HL-60 (cell line): Measurements from ENCODE around the gene PROM1.

ENCODE experiments used
- DNase-seq, 2 experiments: peaks; one replicate each; pipeline ENCODE4 v3.0.0-alpha.2; 2010 to 2020; ENCODE audit warnings: low read depth in 1 of 2, low spot score in 1 of 2
- H3K27ac ChIP-seq: fragments of 250-450 bp; sonication (Bioruptor Pico); replicated peaks from 2 replicates; pipeline ENCODE4 v1.5.1; 2020; ENCODE audit warnings: mild to moderate bottlenecking, moderate library complexity
- H3K27me3 ChIP-seq: fragments of 250-450 bp; sonication (Bioruptor Pico); 2 replicates; pipeline ENCODE4 v1.5.1; 2021; ENCODE audit warnings: mild to moderate bottlenecking, moderate library complexity; ENCODE audit not compliant: insufficient read depth, poor library complexity, severe bottlenecking
- H3K4me3 ChIP-seq: replicated peaks from 2 replicates; pipeline ENCODE4 v1.5.1; 2011; ENCODE audit warnings: mild to moderate bottlenecking, control low read depth, low read length; ENCODE audit not compliant: insufficient read depth
- CTCF ChIP-seq: IDR thresholded peaks from one replicate; pipeline ENCODE4 v1.5.1; 2011; ENCODE audit warnings: low read length, control low read depth, inconsistent platforms; ENCODE audit not compliant: insufficient read depth
- GABPA ChIP-seq: IDR thresholded peaks from 2 replicates; pipeline ENCODE4 v1.6.1; 2012; ENCODE audit warnings: low read depth
- POLR2AphosphoS5 ChIP-seq: IDR thresholded peaks from 2 replicates; pipeline ENCODE4 v1.6.1; 2012; ENCODE audit warnings: low read depth
- REST ChIP-seq: IDR thresholded peaks from 2 replicates; pipeline ENCODE4 v1.6.1; 2012; ENCODE audit warnings: low read depth; ENCODE audit not compliant: insufficient replicate concordance
- SPI1 ChIP-seq: IDR thresholded peaks from 2 replicates; pipeline ENCODE4 v1.6.1; 2012; ENCODE audit warnings: low read depth, mild to moderate bottlenecking, borderline replicate concordance

Gene PROM1

DNA sequence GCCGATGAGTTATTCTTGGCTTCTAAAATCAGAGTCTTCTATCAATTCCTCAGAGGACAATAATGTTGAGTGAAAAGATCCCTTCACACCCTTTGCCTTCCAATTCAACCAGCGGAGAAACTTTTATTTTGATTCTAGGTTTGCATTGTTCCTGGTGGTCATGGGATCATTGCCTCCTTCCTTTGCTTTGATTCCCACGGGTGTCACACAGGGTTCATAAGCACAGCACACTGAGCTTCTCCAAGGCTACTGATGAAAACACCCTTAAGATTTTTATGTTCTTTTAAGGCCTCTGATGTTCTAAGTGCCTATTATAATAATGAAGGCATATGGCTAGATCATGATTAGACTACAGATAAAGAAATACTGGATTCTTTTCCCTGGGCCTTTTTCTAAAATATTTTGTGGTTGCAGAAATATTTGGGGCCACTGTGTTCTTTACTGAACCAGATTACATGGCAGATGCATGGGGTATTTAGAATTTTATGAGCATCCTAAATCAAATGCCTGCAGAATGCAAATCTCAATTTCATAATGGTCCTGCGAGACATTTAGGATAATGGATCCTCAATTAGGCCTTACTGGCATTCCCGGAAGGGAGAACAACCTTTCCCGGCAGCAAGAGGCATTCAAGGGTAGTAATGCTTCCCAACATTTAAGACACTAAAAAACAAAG lies 76.9 kb downstream of the PROM1 start:
- no peak for DNase-seq
- Histone ChIP-seq H3K4me3 (no peak overlapping the region), H3K27ac (no peak overlapping the region), H3K27me3 (no peaks in the 10 kb centered on the region)
- TF ChIP-seq REST, result no peak
- no peak for TF ChIP-seq SPI1
- TF ChIP-seq CTCF, result no peak
- TF ChIP-seq GABPA, result no peak
- no peak for TF ChIP-seq POLR2AphosphoS5

DNA sequence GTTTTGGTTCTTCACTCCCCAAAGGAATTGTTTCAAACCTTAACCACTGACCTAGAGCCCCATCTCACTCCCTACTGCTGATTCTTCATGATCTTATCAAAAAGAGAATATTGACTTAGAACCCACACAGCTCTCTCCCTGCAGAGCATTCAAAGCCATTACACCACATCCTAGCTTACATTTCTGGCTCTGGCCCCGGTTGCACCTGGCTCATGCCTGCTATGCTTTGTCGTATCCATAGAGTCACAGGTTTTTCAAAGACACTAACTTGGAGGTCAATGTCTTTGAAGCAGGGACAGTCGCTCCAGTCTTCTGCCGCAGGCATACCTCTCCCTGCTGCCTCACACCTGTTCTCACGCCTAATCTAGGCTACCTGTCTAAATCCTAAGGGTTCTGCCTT lies 78.1 kb downstream of the PROM1 start:
- H3K4me3 ChIP-seq, result no peak overlapping the region
- H3K27me3 ChIP-seq, result no peaks in the 10 kb centered on the region
- DNase-seq, result no peak
- no peak overlapping the region for H3K27ac ChIP-seq
- TF ChIP-seq CTCF (no peak), SPI1 (no peak), POLR2AphosphoS5 (no peak), GABPA (no peak), REST (no peak)

DNA sequence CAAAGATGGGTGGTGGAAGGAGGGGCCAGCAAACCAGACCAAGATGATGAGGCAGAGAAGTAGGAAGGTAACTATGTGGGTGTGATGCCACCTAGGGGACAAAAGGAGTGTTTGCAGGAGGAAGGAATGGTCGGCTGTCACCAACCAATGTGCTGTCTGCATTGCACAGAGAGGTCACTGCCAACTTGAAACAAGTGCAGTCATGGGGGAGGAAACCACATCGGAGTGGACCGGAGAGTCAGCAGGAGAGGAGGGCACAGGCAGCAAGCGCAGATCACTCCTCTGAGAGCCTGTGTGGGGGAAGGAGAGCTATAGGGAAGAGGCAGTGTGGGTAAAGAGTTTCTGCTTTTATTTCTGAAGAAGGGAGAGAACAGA lies 82.4 kb downstream of the PROM1 start:
- DNase-seq, result peak; percentile 29 to 74
- TF ChIP-seq POLR2AphosphoS5 (no peak), CTCF (peak; percentile 90)
- H3K4me3 ChIP-seq, result no peak overlapping the region
- no peaks in the 10 kb centered on the region for H3K27me3 ChIP-seq
- H3K27ac ChIP-seq, result no peak overlapping the region

- Histone ChIP-seq H3K4me3 (no peak overlapping the region), H3K27ac (no peak overlapping the region), H3K27me3 (no peaks in the 10 kb centered on the region)
- no peak for DNase-seq
- TF ChIP-seq POLR2AphosphoS5, result no peak
- no peak for TF ChIP-seq REST
- no peak for TF ChIP-seq SPI1
- TF ChIP-seq CTCF, result no peak
- no peak for TF ChIP-seq GABPA
Measured at GRCh38 chr4:16000708-16001483, 82.9 kb downstream of the PROM1 start.
